HEK293 (cell line): Measurements from ENCODE around the gene SRCIN1.

Experiments used
- CTCF ChIA-PET: fragments of 350-600 bp; formaldehyde crosslinking; extraction: SDS; loops from one replicate; lab custom pipeline; 2021; ENCODE audit warnings: antibody characterized with exemption; lab: Yijun Ruan, JAX
- POLR2A ChIA-PET: fragments of 300-600 bp; formaldehyde crosslinking; extraction: SDS; loops from one replicate; lab custom pipeline; 2020; ENCODE audit warnings: antibody characterized with exemption, inconsistent platforms; lab: Yijun Ruan, JAX
- H3K27ac ChIP-seq: fragments of 200-500 bp; sonication (Bioruptor generic); 2 replicates; pipeline ENCODE4 v1.5.1; 2014; ENCODE audit warnings: low read depth, low read length, control low read depth, inconsistent platforms; ENCODE audit errors: extremely low read depth
- H3K36me3 ChIP-seq, 2 experiments: fragments of 200-500 bp in 1 of 2; sonication (Bioruptor generic) in 1 of 2; 1 replicate in 1 of 2; 2 replicates in 1 of 2; pipeline ENCODE4 v1.5.1; 2014 to 2017; ENCODE audit warnings: inconsistent platforms in 2 of 2, low read length in 2 of 2; ENCODE audit not compliant: control insufficient read depth in 2 of 2, insufficient read depth in 1 of 2
- H3K4me1 ChIP-seq: fragments of 200-500 bp; sonication (Bioruptor generic); 2 replicates; pipeline ENCODE4 v1.5.1; 2014; ENCODE audit warnings: mild to moderate bottlenecking, low read length, inconsistent platforms; ENCODE audit not compliant: control insufficient read depth, insufficient read depth
- H3K4me3 ChIP-seq: 2 replicates; pipeline ENCODE4 v1.5.1; 2011; ENCODE audit warnings: low read depth, mild to moderate bottlenecking, control low read depth, low read length, moderate library complexity
- H3K9me3 ChIP-seq: fragments of 200-500 bp; sonication (Bioruptor generic); 2 replicates; pipeline ENCODE4 v1.5.1; 2014; ENCODE audit warnings: low read depth, low read length, inconsistent platforms; ENCODE audit not compliant: control insufficient read depth, insufficient read depth
- KLF16 ChIP-seq: fragments of 450-650 bp; formaldehyde crosslinking; IDR thresholded peaks from 2 replicates; pipeline ENCODE4 v1.5.1; 2017; ENCODE audit warnings: missing biosample characterization, missing genetic modification characterization
- KLF17 ChIP-seq: fragments of 450-650 bp; formaldehyde crosslinking; IDR thresholded peaks from 2 replicates; pipeline ENCODE4 v1.5.1; 2016; ENCODE audit warnings: missing biosample characterization, missing genetic modification characterization
- OVOL3 ChIP-seq: fragments of 450-650 bp; formaldehyde crosslinking; IDR thresholded peaks from 2 replicates; pipeline ENCODE4 v1.5.1; 2016; ENCODE audit warnings: missing biosample characterization, missing genetic modification characterization
- SP7 ChIP-seq: fragments of 450-650 bp; formaldehyde crosslinking; IDR thresholded peaks from 2 replicates; pipeline ENCODE4 v1.5.1; 2016; ENCODE audit warnings: missing biosample characterization, missing genetic modification characterization
- ZBTB6 ChIP-seq: fragments of 450-650 bp; formaldehyde crosslinking; IDR thresholded peaks from 2 replicates; pipeline ENCODE4 v1.5.1; 2017; ENCODE audit warnings: missing biosample characterization, missing genetic modification characterization
- ZBTB8A ChIP-seq: fragments of 450-650 bp; formaldehyde crosslinking; IDR thresholded peaks from 2 replicates; pipeline ENCODE4 v1.5.1; 2016; ENCODE audit warnings: missing biosample characterization, missing genetic modification characterization
- ZFP37 ChIP-seq: fragments of 450-650 bp; formaldehyde crosslinking; IDR thresholded peaks from 2 replicates; pipeline ENCODE4 v1.5.1; 2016; ENCODE audit warnings: missing biosample characterization, missing genetic modification characterization
- ZIC2 ChIP-seq: fragments of 450-650 bp; formaldehyde crosslinking; IDR thresholded peaks from 2 replicates; pipeline ENCODE4 v1.5.1; 2016; ENCODE audit warnings: missing biosample characterization, missing genetic modification characterization
- ZNF112 ChIP-seq: fragments of 450-650 bp; formaldehyde crosslinking; IDR thresholded peaks from 2 replicates; pipeline ENCODE4 v1.5.0; 2017; ENCODE audit warnings: missing biosample characterization, missing genetic modification characterization
- ZNF133 ChIP-seq: fragments of 450-650 bp; formaldehyde crosslinking; IDR thresholded peaks from 2 replicates; pipeline ENCODE4 v1.5.1; 2016; ENCODE audit warnings: missing biosample characterization, missing genetic modification characterization
- ZNF184 ChIP-seq: fragments of 450-650 bp; IDR thresholded peaks from 2 replicates; pipeline ENCODE4 v1.5.1; 2018; ENCODE audit warnings: missing biosample characterization, mild to moderate bottlenecking, missing genetic modification characterization
- ZNF223 ChIP-seq: fragments of 450-650 bp; formaldehyde crosslinking; IDR thresholded peaks from 2 replicates; pipeline ENCODE4 v1.5.1; 2016; ENCODE audit warnings: missing biosample characterization, missing genetic modification characterization
- ZNF23 ChIP-seq: fragments of 450-650 bp; formaldehyde crosslinking; IDR thresholded peaks from 2 replicates; pipeline ENCODE4 v1.5.1; 2016; ENCODE audit warnings: missing biosample characterization, missing genetic modification characterization, borderline replicate concordance
- ZNF391 ChIP-seq: fragments of 450-650 bp; formaldehyde crosslinking; IDR thresholded peaks from 2 replicates; pipeline ENCODE4 v1.5.1; 2016; ENCODE audit warnings: low read depth, missing biosample characterization, missing genetic modification characterization, borderline replicate concordance
- ZNF404 ChIP-seq: fragments of 450-650 bp; formaldehyde crosslinking; IDR thresholded peaks from 2 replicates; pipeline ENCODE4 v1.5.1; 2017; ENCODE audit warnings: missing biosample characterization, missing genetic modification characterization
- ZNF48 ChIP-seq: fragments of 450-650 bp; formaldehyde crosslinking; IDR thresholded peaks from 2 replicates; pipeline ENCODE4 v1.5.1; 2016; ENCODE audit warnings: missing biosample characterization, missing genetic modification characterization
- ZNF629 ChIP-seq: fragments of 450-650 bp; formaldehyde crosslinking; IDR thresholded peaks from 2 replicates; pipeline ENCODE4 v1.5.1; 2017; ENCODE audit warnings: missing biosample characterization, missing genetic modification characterization
- ZSCAN18 ChIP-seq: fragments of 450-650 bp; formaldehyde crosslinking; IDR thresholded peaks from 2 replicates; pipeline ENCODE4 v1.5.1; 2016; ENCODE audit warnings: missing biosample characterization, missing genetic modification characterization
- ZSCAN30 ChIP-seq: fragments of 450-650 bp; IDR thresholded peaks from 2 replicates; pipeline ENCODE4 v1.5.1; 2018; ENCODE audit warnings: missing biosample characterization, mild to moderate bottlenecking, missing genetic modification characterization, moderate library complexity
- TF ChIP-seq, protein P1 (sequence below): fragments of 450-650 bp; formaldehyde crosslinking; IDR thresholded peaks from 2 replicates; pipeline ENCODE4 v1.5.1; 2016; ENCODE audit warnings: missing biosample characterization, missing genetic modification characterization
- TF ChIP-seq, protein P2 (sequence below): fragments of 450-650 bp; formaldehyde crosslinking; IDR thresholded peaks from 2 replicates; pipeline ENCODE4 v1.5.1; 2016; ENCODE audit warnings: missing biosample characterization, missing genetic modification characterization

Gene SRCIN1

DNA sequence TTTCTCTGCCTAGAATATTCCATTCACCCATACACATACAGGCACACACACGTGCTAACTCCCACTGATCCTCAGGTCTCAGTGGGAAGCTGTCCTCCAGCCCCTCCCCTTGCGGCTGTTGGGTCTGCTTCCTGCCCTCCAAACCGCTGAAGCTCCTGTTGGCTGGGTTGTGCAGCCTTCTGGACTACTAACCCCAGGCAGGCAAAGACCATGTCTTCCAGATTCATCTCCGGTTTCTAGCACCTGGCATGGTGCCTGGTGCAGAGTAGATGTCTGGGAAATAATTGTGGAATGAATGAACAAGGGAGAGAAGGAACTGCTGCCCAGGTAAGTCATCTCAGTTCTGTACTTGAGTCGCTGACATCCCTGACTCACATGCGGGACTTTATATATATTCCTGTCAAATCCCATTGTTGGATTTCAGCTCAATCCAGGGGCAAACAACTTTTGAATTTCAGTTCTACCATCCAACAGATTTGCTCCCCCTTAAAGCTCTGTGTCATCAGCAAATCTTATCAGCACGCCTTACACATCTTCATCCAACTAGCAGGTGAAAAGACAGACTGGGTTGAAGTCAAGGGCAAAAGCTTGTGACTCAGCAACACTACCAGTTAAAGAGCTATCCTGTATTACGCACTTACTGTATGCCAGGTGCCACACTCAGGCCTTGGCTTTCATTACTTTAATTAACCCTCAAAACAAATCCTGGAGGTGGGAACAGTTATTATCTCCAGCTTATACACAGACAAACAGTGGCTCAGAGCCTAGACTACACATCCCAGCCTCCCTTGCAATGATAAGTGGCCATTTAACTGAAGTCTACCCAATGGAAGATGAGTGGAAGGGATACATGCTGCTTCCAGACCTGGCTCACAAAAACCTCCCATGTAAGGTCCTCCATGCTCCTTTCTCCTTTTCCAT lies 51.1 kb downstream of the SRCIN1 start:
- Histone ChIP-seq H3K27ac (no peak overlapping the region), H3K9me3 (no peaks in the 10 kb centered on the region), H3K4me1 (peaks cover 10% of the 10 kb centered on the region), H3K4me3 (no peak overlapping the region), H3K36me3 (peaks cover 0 to 28% of the 10 kb centered on the region in 2 experiments; a peak in 1 of 3 replicates)
- TF ChIP-seq ZNF391 (tag by site-specific recombination) (no peak), ZNF184 (tag by site-specific recombination) (no peak), KLF17 (tag by site-specific recombination) (no peak), ZBTB6 (no peak), ZIC2 (tag by site-specific recombination) (no peak), ZNF404 (tag by site-specific recombination) (no peak), ZBTB8A (tag by site-specific recombination) (no peak), SP7 (tag by site-specific recombination) (no peak), ZNF48 (tag by site-specific recombination) (no peak)
- ChIA-PET CTCF (interaction anchor here (0.6 to 10.8 kb wide), 11 partner anchors 9 to 110 kb away, joined by 3 to 264 read pairs (median 5); no protein-coding TSS in a partner anchor), POLR2A (interaction anchor here (0.6 to 1.2 kb wide), 2 partner anchors 19 to 47 kb away, joined by 3 read pairs; no protein-coding TSS in a partner anchor)

DNA sequence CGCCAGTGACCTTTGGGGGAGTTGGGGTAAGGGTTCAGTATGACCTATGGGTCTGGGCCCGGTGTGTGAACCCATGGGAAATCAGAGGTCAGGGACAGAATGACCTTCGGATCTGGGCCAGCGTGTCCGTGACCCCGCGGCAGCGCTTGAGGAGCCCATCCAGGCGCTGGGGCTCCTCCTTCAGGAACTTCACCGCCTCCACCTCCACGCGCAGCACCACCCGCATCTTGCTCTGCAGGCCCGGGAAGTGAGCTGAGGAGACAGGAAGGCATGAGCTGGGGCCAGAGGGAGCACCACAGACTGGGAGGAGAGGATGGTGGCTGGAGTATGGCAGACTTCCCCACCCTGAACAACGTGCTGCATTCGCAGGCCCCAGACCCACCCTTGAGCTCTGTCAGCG lies 53.4 kb downstream of the SRCIN1 start:
- CTCF ChIA-PET: interaction anchor here (0.6 to 10.8 kb wide), 7 partner anchors 32 to 1410 kb away, joined by 3 to 264 read pairs (median 4); no protein-coding TSS in a partner anchor
- H3K9me3 ChIP-seq: no peaks in the 10 kb centered on the region
- peaks cover 0 to 33% of the 10 kb centered on the region in 2 experiments; a peak in 1 of 3 replicates for H3K36me3 ChIP-seq
- TF ChIP-seq, protein P1, sequence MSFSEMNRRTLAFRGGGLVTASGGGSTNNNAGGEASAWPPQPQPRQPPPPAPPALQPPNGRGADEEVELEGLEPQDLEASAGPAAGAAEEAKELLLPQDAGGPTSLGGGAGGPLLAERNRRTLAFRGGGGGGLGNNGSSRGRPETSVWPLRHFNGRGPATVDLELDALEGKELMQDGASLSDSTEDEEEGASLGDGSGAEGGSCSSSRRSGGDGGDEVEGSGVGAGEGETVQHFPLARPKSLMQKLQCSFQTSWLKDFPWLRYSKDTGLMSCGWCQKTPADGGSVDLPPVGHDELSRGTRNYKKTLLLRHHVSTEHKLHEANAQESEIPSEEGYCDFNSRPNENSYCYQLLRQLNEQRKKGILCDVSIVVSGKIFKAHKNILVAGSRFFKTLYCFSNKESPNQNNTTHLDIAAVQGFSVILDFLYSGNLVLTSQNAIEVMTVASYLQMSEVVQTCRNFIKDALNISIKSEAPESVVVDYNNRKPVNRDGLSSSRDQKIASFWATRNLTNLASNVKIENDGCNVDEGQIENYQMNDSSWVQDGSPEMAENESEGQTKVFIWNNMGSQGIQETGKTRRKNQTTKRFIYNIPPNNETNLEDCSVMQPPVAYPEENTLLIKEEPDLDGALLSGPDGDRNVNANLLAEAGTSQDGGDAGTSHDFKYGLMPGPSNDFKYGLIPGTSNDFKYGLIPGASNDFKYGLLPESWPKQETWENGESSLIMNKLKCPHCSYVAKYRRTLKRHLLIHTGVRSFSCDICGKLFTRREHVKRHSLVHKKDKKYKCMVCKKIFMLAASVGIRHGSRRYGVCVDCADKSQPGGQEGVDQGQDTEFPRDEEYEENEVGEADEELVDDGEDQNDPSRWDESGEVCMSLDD: no peak
- TF ChIP-seq ZNF133 (tag by site-specific recombination): no peak
- H3K4me1 ChIP-seq: no peaks in the 10 kb centered on the region
- H3K4me3 ChIP-seq: no peak overlapping the region
- no peak overlapping the region for H3K27ac ChIP-seq
- POLR2A ChIA-PET: no interaction called here

DNA sequence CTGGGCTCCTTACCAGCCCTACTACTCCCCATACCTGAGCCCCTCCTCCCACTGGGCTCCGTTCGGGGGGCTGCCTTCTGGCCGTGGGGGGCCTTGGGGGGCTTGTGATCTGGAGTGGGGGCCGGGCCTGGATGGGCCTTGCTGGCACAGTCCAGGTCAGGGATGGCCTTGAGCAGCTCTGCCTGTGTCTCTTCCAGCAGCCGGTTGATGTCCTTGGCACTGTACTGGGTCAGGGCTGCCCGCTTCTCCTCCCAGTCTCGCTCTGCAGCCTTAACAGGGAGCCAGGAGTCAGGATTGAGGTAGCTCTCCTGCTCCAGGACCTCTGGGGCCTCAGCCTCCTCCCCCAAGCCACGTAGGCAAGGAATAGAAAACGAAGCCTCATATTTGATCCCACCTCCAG lies 54.6 kb downstream of the SRCIN1 start:
- CTCF ChIA-PET: interaction anchor here (0.7 to 10.8 kb wide), 4 partner anchors 33 to 121 kb away, joined by 3 to 264 read pairs (median 6); no protein-coding TSS in a partner anchor
- no peaks in the 10 kb centered on the region for H3K9me3 ChIP-seq
- H3K4me3 ChIP-seq: no peak overlapping the region
- no peak overlapping the region for H3K27ac ChIP-seq
- POLR2A ChIA-PET: no interaction called here
- H3K4me1 ChIP-seq: no peaks in the 10 kb centered on the region
- peaks cover 0 to 28% of the 10 kb centered on the region in 2 experiments; a peak in 1 of 3 replicates for H3K36me3 ChIP-seq
- TF ChIP-seq ZSCAN30 (tag by site-specific recombination): no peak
- no peak for TF ChIP-seq ZFP37
- no peak for TF ChIP-seq OVOL3 (tag by site-specific recombination)
- no peak for TF ChIP-seq ZNF23
- TF ChIP-seq, protein P2, sequence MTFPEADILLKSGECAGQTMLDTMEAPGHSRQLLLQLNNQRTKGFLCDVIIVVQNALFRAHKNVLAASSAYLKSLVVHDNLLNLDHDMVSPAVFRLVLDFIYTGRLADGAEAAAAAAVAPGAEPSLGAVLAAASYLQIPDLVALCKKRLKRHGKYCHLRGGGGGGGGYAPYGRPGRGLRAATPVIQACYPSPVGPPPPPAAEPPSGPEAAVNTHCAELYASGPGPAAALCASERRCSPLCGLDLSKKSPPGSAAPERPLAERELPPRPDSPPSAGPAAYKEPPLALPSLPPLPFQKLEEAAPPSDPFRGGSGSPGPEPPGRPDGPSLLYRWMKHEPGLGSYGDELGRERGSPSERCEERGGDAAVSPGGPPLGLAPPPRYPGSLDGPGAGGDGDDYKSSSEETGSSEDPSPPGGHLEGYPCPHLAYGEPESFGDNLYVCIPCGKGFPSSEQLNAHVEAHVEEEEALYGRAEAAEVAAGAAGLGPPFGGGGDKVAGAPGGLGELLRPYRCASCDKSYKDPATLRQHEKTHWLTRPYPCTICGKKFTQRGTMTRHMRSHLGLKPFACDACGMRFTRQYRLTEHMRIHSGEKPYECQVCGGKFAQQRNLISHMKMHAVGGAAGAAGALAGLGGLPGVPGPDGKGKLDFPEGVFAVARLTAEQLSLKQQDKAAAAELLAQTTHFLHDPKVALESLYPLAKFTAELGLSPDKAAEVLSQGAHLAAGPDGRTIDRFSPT (tag by site-specific recombination): no peak
- TF ChIP-seq ZNF223 (tag by site-specific recombination): no peak
- TF ChIP-seq KLF16 (tag by site-specific recombination): no peak
- TF ChIP-seq ZNF112: no peak
- TF ChIP-seq ZSCAN18 (tag by site-specific recombination): no peak
- no peak for TF ChIP-seq ZNF629
